Fibroblast of peridontal ligament (primary cell): ENCODE results near the gene BTBD10.

Experiments used
- DNase-seq: peaks from one replicate; pipeline ENCODE4 v3.0.0-alpha.2; 2010; ENCODE audit errors: extremely low read depth

BTBD10 gene

DNA sequence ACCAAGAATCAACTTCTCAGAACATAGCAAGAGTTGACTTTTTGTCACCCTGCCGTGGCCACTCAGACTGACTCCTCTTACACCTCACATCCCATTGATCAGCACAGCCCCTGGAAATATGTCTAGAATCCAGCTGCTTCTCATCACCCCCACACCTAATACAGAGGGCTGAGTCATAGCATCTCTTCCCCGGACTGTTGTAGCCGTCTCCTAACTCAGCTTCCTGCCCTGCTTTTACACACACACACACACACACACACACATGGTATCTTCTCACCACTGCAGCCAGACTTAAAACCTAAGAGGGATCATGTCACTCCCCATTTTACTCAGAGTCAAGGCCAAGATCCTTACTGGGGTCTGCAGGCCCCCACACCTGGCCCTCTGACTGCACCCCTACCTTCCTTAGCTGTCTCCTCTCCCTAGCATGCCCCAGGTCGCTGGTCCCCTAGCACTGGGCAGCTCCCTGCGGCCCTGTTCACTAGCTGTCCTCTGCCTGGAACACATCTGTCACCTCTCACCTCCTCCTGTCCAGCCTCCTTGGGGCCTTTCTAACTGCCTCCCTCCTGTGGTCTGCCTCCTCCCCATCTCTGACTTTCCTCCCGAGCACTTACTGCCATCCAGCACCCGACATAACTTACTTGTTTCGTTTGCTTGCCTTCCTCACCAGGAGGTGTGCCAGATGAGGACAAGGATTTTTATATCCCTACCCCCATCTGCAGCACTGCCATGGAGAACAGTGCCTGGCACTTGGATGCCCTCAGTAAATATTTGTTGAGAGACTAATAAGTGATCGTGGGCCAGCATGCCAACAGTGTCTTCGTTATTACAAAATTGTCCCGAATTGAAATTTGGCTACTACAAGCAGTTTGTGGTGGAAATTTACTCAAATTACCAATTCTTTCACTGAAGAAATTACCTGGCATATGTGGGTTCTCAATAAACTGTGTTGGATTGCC is 123.5 kb downstream of the BTBD10 start:
- DNase-seq = peak; percentile 79

DNA sequence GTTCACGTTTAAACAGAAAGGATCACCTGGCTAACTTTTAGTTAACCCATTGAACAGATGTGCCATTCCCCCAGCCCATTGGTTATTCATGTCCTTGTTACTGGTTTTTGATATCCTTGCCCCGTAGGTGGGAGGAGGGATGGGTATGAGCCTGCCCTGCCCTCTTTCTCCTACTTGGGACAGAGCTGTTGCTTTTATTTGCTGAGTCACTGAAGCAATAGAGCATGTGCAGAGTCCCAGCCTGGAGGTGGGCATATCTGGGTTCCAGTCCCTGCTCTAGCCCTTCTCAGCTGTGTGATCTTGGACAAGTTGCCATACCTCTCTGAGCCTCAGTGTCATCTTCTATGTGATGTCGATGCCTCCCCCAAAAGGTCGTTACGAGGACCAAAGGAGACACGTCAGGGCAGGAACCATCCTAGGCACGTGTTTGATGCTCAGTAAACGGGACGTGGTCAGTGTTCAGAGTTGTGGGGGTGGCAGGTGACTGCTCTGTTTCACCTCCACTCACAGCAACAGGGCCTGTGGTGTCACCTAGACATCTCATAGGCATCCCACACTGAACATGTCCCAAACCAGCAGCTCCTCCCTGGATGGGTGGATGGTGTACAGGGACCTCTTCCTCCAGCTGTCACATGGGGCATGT is 124.5 kb downstream of the BTBD10 start:
- peak; percentile 67 for DNase-seq

GRCh38 chr11:13338019-13338426 is 125.0 kb downstream of the BTBD10 start:
- DNase-seq = peak; percentile 74
